K562 (cell line): ENCODE results near the gene PDLIM5. TPM values are rescaled to one million over a fixed set of nuclear protein-coding genes. Genes with fewer than 3 reads are reported as not detected.

Source experiments
- ATAC-seq: fragments of 200-7000 bp; cut with Tn5 transposase; 3 replicates; pipeline ENCODE4 v1.9.1; 2020; ENCODE audit warnings: moderate library complexity
- BruUV-seq: library from RNA; stranded (reverse); fragments of 400-500 nt; replicated peaks from 2 replicates; lab custom pipeline; 2021; lab: Mats Ljungman, UMichigan
- CTCF ChIA-PET: fragments of 300-600 bp; formaldehyde crosslinking; extraction: SDS; loops from one replicate; lab custom pipeline; 2021; ENCODE audit warnings: low intra/inter-chr PET ratio; lab: Yijun Ruan, JAX
- POLR2A ChIA-PET: fragments of 300-600, 350-650 bp; sonication (Branson Sonifier 250); formaldehyde crosslinking; extraction: SDS; loops from one replicate; lab custom pipeline; 2021; ENCODE audit warnings: antibody characterized with exemption, inconsistent platforms; lab: Yijun Ruan, JAX
- DNase-seq, 4 experiments: peaks; one replicate each; pipeline versions ENCODE4 v3.0.0 to v3.0.0-alpha.2; 2011 to 2018; ENCODE audit warnings: low spot score in 3 of 4, mixed read lengths in 3 of 4; ENCODE audit errors: extremely low read depth in 1 of 4
- FAIRE-seq: peaks from 2 replicates; lab custom pipeline; 2011; peaks lifted over from hg19 to GRCh38; lab: Jason Lieb, UNC
- H2AFZ ChIP-seq: 2 replicates; pipeline ENCODE4 v1.6.0; 2011; ENCODE audit warnings: low read depth, low read length, control low read depth, inconsistent platforms
- H3K27ac ChIP-seq: fragments of 200-600 bp; 3 replicates; pipeline ENCODE4 v1.8.0; 2011; ENCODE audit warnings: low read depth, mild to moderate bottlenecking, control low read depth, inconsistent platforms, low read length, moderate library complexity, mixed read lengths; ENCODE audit errors: extremely low read depth
- H3K27me3 ChIP-seq, 2 experiments: fragments of 300-600 bp in 1 of 2; 2 replicates in 1 of 2; 3 replicates in 1 of 2; pipeline versions ENCODE4 v1.6.0 to v1.8.0; 2011; ENCODE audit warnings: inconsistent platforms in 2 of 2, low read length in 2 of 2, mild to moderate bottlenecking in 1 of 2, mixed read lengths in 1 of 2, moderate library complexity in 1 of 2; ENCODE audit not compliant: control insufficient read depth in 2 of 2, insufficient read depth in 2 of 2
- H3K36me3 ChIP-seq: fragments of 300-600 bp; 3 replicates; pipeline ENCODE4 v1.8.0; 2011; ENCODE audit warnings: mild to moderate bottlenecking, low read length, inconsistent platforms; ENCODE audit not compliant: control insufficient read depth, insufficient read depth
- H3K4me1 ChIP-seq, 2 experiments: fragments of 200-600 bp in 1 of 2; replicated peaks in 1 of 2; 2 replicates in 1 of 2; 3 replicates in 1 of 2; pipeline versions ENCODE4 v1.5.1 to v1.8.0; 2011; ENCODE audit warnings: inconsistent platforms in 2 of 2, low read length in 2 of 2, mild to moderate bottlenecking in 1 of 2, mixed read lengths in 1 of 2, moderate library complexity in 1 of 2; ENCODE audit not compliant: control insufficient read depth in 2 of 2, insufficient read depth in 2 of 2
- H3K4me2 ChIP-seq: 2 replicates; pipeline ENCODE4 v1.6.1; 2011; ENCODE audit warnings: low read length, control low read depth, inconsistent platforms, mixed read lengths; ENCODE audit not compliant: insufficient read depth
- H3K4me3 ChIP-seq: fragments of 200-600 bp; sonication (generic), shearing (Covaris generic); 2 replicates; pipeline ENCODE4 v1.5.1; 2016; ENCODE audit warnings: control low read depth, inconsistent platforms
- H3K79me2 ChIP-seq: fragments of 200-600 bp; 3 replicates; pipeline ENCODE4 v1.8.0; 2011; ENCODE audit warnings: low read length, inconsistent platforms; ENCODE audit not compliant: control insufficient read depth, insufficient read depth
- H3K9ac ChIP-seq, 2 experiments: 2 replicates each; pipeline versions ENCODE4 v1.6.0 to v1.6.1; 2011; ENCODE audit warnings: low read depth in 2 of 2, low read length in 2 of 2, control low read depth in 1 of 2, inconsistent platforms in 1 of 2, mild to moderate bottlenecking in 1 of 2, mixed read lengths in 1 of 2; ENCODE audit not compliant: insufficient read depth in 1 of 2
- H3K9me1 ChIP-seq: one replicate; pipeline ENCODE4 v1.6.0; 2011; ENCODE audit warnings: inconsistent platforms, mild to moderate bottlenecking, low read length, moderate library complexity; ENCODE audit not compliant: control insufficient read depth, insufficient read depth
- H3K9me3 ChIP-seq: replicated peaks from 2 replicates; pipeline ENCODE4 v1.5.1; 2011; ENCODE audit warnings: low read depth, low read length, inconsistent platforms; ENCODE audit not compliant: control insufficient read depth, insufficient read depth
- H4K20me1 ChIP-seq: replicated peaks from 2 replicates; pipeline ENCODE4 v1.6.1; 2011; ENCODE audit warnings: low read length, inconsistent platforms, mixed read lengths; ENCODE audit not compliant: control insufficient read depth, insufficient read depth
- ELF2 ChIP-seq: fragments of 250-450 bp; sonication (Bioruptor Pico); IDR thresholded peaks from 2 replicates; pipeline ENCODE4 v1.5.0; 2021; ENCODE audit warnings: mild to moderate bottlenecking
- HEY1 ChIP-seq: fragments of 250-450 bp; sonication (Bioruptor Pico); IDR thresholded peaks from 2 replicates; pipeline ENCODE4 v1.5.0; 2020; ENCODE audit warnings: mild to moderate bottlenecking, moderate library complexity, borderline replicate concordance
- HMG20A ChIP-seq: fragments of 450-650 bp; formaldehyde crosslinking; conservative IDR thresholded peaks from 2 replicates; pipeline ENCODE4 v1.4.0; 2020; ENCODE audit warnings: mild to moderate bottlenecking, mixed read lengths
- HMGN3 ChIP-seq: IDR thresholded peaks from 2 replicates; pipeline ENCODE4 v1.6.1; 2011; ENCODE audit warnings: borderline replicate concordance, low read depth, mild to moderate bottlenecking, mixed read lengths, low read length; ENCODE audit not compliant: insufficient read length; ENCODE audit errors: extremely low read depth
- MAFK ChIP-seq: IDR thresholded peaks from 2 replicates; pipeline ENCODE4 v1.6.1; 2011; ENCODE audit warnings: low read length, improper control_type of control experiment
- PHB2 ChIP-seq: fragments of 450-650 bp; IDR thresholded peaks from 2 replicates; pipeline ENCODE4 v1.6.1; 2017; ENCODE audit warnings: low read depth
- TCF7 ChIP-seq: sonication (generic); IDR thresholded peaks from 2 replicates; pipeline ENCODE4 v1.6.1; 2016; ENCODE audit warnings: antibody characterized with exemption, borderline replicate concordance
- UBTF ChIP-seq, 2 experiments: IDR thresholded peaks; 2 replicates each; pipeline ENCODE4 v1.6.1; 2012; ENCODE audit warnings: improper control_type of control experiment in 2 of 2, low read depth in 2 of 2, low read length in 2 of 2, borderline replicate concordance in 1 of 2
- ZNF12 ChIP-seq: sonication (generic); formaldehyde crosslinking; IDR thresholded peaks from 2 replicates; pipeline ENCODE4 v1.4.0; 2020; ENCODE audit warnings: mild to moderate bottlenecking, missing genetic modification reagents
- ZNF212 ChIP-seq: fragments of 450-650 bp; formaldehyde crosslinking; IDR thresholded peaks from 2 replicates; pipeline ENCODE4 v1.4.0; 2020; ENCODE audit warnings: mild to moderate bottlenecking
- ZNF24 ChIP-seq: fragments of 450-650 bp; IDR thresholded peaks from 2 replicates; pipeline ENCODE4 v1.6.1; 2016
- ZNF584 ChIP-seq: fragments of 200-800 bp; sonication (Bioruptor generic); IDR thresholded peaks from 2 replicates; pipeline ENCODE4 v1.6.1; 2016; ENCODE audit warnings: low read depth, mild to moderate bottlenecking, missing genetic modification characterization, missing compliant biosample characterization
- ZNF609 ChIP-seq: sonication (generic); formaldehyde crosslinking; IDR thresholded peaks from 2 replicates; pipeline ENCODE4 v1.8.1; 2023; ENCODE audit warnings: missing genetic modification reagents, mild to moderate bottlenecking, borderline replicate concordance
- in situ Hi-C: fragments of 300-500 bp; cut with MboI; formaldehyde crosslinking; loops from 4 replicates; pipeline ENCODE4 v1.15.0; 2018; ENCODE audit warnings: inconsistent platforms, mixed read lengths
- intact Hi-C: fragments of 100-400 bp; cut with micrococcal nuclease; formaldehyde crosslinking; loops from 2 replicates; pipeline ENCODE4 v1.14.2; 2022
- polyA plus RNA-seq, 8 experiments: library from polyadenylated mRNA; depleted of rRNA in 4 of 8; stranded (reverse) in 5 of 8; unstranded in 3 of 8; fragments of >200 nt; fragmentation: Nextera tagmentation in 2 of 8; fragmentation: Illumina TruSeq in 1 of 8; extraction: Ambion mirVana in 2 of 8; extraction: Trizol in 1 of 8; gene quantifications; 2 replicates each; pipeline versions ENCODE4 v1.2.1 to v1.2.3, GENCODE V29; 2011 to 2014; ENCODE audit warnings: inconsistent platforms in 1 of 8, missing spikeins in 1 of 8
- total RNA-seq, 7 experiments: library from RNA; depleted of rRNA in 6 of 7; stranded (reverse); fragments of >200 nt in 6 of 7; fragmentation: Illumina TruSeq in 2 of 7; extraction: Trizol in 2 of 7; gene quantifications; 2 replicates each; pipeline versions ENCODE4 v1.2.1 to v1.2.3, GENCODE V29; 2011 to 2021; ENCODE audit warnings: low replicate concordance in 1 of 7
- TF ChIP-seq, protein P1 (sequence below): fragments of 450-650 bp; formaldehyde crosslinking; IDR thresholded peaks from 2 replicates; pipeline ENCODE4 v1.4.0; 2022; ENCODE audit warnings: missing genetic modification characterization
- TF ChIP-seq, protein P2 (sequence below): sonication (generic); formaldehyde crosslinking; IDR thresholded peaks from 2 replicates; pipeline ENCODE4 v1.8.0; 2022; ENCODE audit warnings: mild to moderate bottlenecking, missing genetic modification reagents

PDLIM5 gene
- total and polyA plus RNA-seq, 9 of the 15 experiments (the other 6 are each of a cell fraction or from before 2014, with no cell fraction given): 36.9 to 127 (median 62.5) TPM

DNA sequence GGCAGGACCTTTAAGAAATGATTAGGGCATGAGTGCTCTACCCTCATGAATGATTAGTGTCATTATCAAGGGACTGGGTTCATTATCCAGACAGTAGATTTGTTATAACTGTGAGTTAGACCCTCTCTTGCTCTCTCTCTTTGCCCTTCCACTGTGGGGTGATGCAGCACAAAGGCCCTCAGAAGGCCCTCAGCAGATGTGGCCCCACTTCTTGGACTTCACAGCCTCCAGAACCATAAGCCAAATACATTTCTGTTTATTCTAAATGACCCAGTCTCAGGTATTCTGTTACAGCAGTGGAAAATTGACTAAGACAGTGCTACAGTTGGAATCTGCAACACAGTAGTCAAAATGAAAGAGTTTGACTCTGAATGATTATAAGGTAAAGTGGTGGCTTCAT, 17.2 kb upstream of the PDLIM5 start:
- H3K79me2 ChIP-seq: no peaks in the 10 kb centered on the region
- no peak overlapping the region for H3K27ac ChIP-seq
- H3K9me1 ChIP-seq: no peaks in the 10 kb centered on the region
- no peak overlapping the region for H3K9ac ChIP-seq
- in situ Hi-C loops: no loop called here
- no peaks in the 10 kb centered on the region for H4K20me1 ChIP-seq
- H3K27me3 ChIP-seq: no peaks in the 10 kb centered on the region
- intact Hi-C loops: no loop called here
- ChIA-PET POLR2A (no interaction called here), CTCF (no interaction called here)
- H3K36me3 ChIP-seq: no peaks in the 10 kb centered on the region
- ATAC-seq (no peak), DNase-seq (no peak), FAIRE-seq (no peak)
- H3K4me1 ChIP-seq: no peaks in the 10 kb centered on the region
- H2AFZ ChIP-seq: no peak overlapping the region
- BruUV-seq: no TSS peak
- H3K4me3 ChIP-seq: no peak overlapping the region
- H3K4me2 ChIP-seq: no peak overlapping the region
- no peaks in the 10 kb centered on the region for H3K9me3 ChIP-seq
- TF ChIP-seq ZNF584 (CRISPR knock-in tag) (no peak), ZNF24 (no peak), ZNF12 (CRISPR knock-in tag) (no peak), ZNF212 (CRISPR knock-in tag) (no peak), ZNF609 (CRISPR knock-in tag) (no peak), HMGN3 (no peak), PHB2 (no peak), HEY1 (no peak), ELF2 (CRISPR knock-in tag) (no peak), TCF7 (no peak), UBTF (IDR thresholded peaks at IDR 0.05; ENCODE audit: borderline replicate concordance in 1 of 2, low read depth in 2 of 2, low read length in 2 of 2) (no peak), HMG20A (CRISPR knock-in tag) (no peak), MAFK (no peak)
- TF ChIP-seq, protein P1, sequence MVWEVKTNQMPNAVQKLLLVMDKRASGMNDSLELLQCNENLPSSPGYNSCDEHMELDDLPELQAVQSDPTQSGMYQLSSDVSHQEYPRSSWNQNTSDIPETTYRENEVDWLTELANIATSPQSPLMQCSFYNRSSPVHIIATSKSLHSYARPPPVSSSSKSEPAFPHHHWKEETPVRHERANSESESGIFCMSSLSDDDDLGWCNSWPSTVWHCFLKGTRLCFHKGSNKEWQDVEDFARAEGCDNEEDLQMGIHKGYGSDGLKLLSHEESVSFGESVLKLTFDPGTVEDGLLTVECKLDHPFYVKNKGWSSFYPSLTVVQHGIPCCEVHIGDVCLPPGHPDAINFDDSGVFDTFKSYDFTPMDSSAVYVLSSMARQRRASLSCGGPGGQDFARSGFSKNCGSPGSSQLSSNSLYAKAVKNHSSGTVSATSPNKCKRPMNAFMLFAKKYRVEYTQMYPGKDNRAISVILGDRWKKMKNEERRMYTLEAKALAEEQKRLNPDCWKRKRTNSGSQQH (CRISPR knock-in tag): no peak
- TF ChIP-seq, protein P2, sequence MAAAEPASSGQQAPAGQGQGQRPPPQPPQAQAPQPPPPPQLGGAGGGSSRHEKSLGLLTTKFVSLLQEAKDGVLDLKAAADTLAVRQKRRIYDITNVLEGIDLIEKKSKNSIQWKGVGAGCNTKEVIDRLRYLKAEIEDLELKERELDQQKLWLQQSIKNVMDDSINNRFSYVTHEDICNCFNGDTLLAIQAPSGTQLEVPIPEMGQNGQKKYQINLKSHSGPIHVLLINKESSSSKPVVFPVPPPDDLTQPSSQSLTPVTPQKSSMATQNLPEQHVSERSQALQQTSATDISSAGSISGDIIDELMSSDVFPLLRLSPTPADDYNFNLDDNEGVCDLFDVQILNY: no peak
